SK-N-SH (cell line): ENCODE data around the gene TFF3. TPM values are rescaled to one million over a fixed set of nuclear protein-coding genes. Genes with fewer than 3 reads are reported as not detected.

Source experiments
- CTCF ChIA-PET: fragments of 300-600, 350-600 bp; formaldehyde crosslinking; extraction: SDS; loops from one replicate; lab custom pipeline; 2021; lab: Yijun Ruan, JAX
- POLR2A ChIA-PET: fragments of 350-600 bp; sonication (Branson Sonifier 250); formaldehyde crosslinking; extraction: SDS; loops from one replicate; lab custom pipeline; 2020; ENCODE audit warnings: antibody characterized with exemption, inconsistent platforms; lab: Yijun Ruan, JAX
- DNase-seq: peaks from one replicate; pipeline ENCODE4 v3.0.0; 2012
- H2AFZ ChIP-seq: fragments of 200-600 bp; sonication (generic); 2 replicates; pipeline ENCODE4 v1.8.1; 2016; ENCODE audit warnings: antibody characterized with exemption, mild to moderate bottlenecking, low read depth
- H3F3A ChIP-seq: fragments of 200-600 bp; sonication (generic); replicated peaks from 2 replicates; pipeline ENCODE3; 2016; ENCODE audit warnings: antibody characterized with exemption, mild to moderate bottlenecking; ENCODE audit not compliant: insufficient read depth
- H3K27ac ChIP-seq, 2 experiments: fragments of 200-500 bp in 1 of 2; fragments of 200-600 bp in 1 of 2; sonication (Bioruptor generic) in 1 of 2; sonication (generic), shearing (Covaris generic) in 1 of 2; 2 replicates each; pipeline versions ENCODE4 v1.5.1 to v1.6.1; 2014 to 2016; ENCODE audit warnings: low read depth in 2 of 2, inconsistent platforms in 1 of 2, low read length in 1 of 2, mild to moderate bottlenecking in 1 of 2, mixed read lengths in 1 of 2
- H3K27me3 ChIP-seq: fragments of 200-600 bp; sonication (generic), shearing (Covaris generic); 2 replicates; pipeline ENCODE4 v1.6.1; 2016; ENCODE audit warnings: mixed run types; ENCODE audit not compliant: insufficient read depth
- H3K36me3 ChIP-seq, 2 experiments: fragments of 200-500 bp in 1 of 2; fragments of 200-600 bp in 1 of 2; sonication (Bioruptor generic) in 1 of 2; sonication (generic) in 1 of 2; replicated peaks in 1 of 2; 2 replicates each; pipeline versions ENCODE3 to v1.5.1; 2014 to 2016; ENCODE audit warnings: low read length in 1 of 2, mild to moderate bottlenecking in 1 of 2; ENCODE audit not compliant: insufficient read depth in 2 of 2, control insufficient read depth in 1 of 2
- H3K4me1 ChIP-seq, 2 experiments: fragments of 200-500 bp in 1 of 2; fragments of 200-600 bp in 1 of 2; sonication (Bioruptor generic) in 1 of 2; sonication (generic), shearing (Covaris generic) in 1 of 2; 2 replicates each; pipeline versions ENCODE4 v1.5.1 to v1.6.1; 2014 to 2016; ENCODE audit warnings: low read depth in 1 of 2, low read length in 1 of 2, mixed run types in 1 of 2; ENCODE audit not compliant: insufficient read depth in 2 of 2, control insufficient read depth in 1 of 2
- H3K4me2 ChIP-seq: fragments of 200-600 bp; sonication (generic), shearing (Covaris generic); 2 replicates; pipeline ENCODE4 v1.6.1; 2017; ENCODE audit warnings: mixed run types
- H3K4me3 ChIP-seq, 2 experiments: fragments of 200-500 bp in 1 of 2; fragments of 200-600 bp in 1 of 2; sonication (Bioruptor generic) in 1 of 2; sonication (generic), shearing (Covaris generic) in 1 of 2; 2 replicates each; pipeline versions ENCODE4 v1.5.1 to v1.8.1; 2014 to 2016; ENCODE audit warnings: low read depth in 2 of 2, inconsistent platforms in 1 of 2, low read length in 1 of 2, mild to moderate bottlenecking in 1 of 2, mixed read lengths in 1 of 2, moderate library complexity in 1 of 2
- H3K79me2 ChIP-seq: fragments of 200-600 bp; sonication (generic); 2 replicates; pipeline ENCODE4 v1.8.1; 2017; ENCODE audit warnings: mild to moderate bottlenecking; ENCODE audit not compliant: insufficient read depth
- H3K9ac ChIP-seq: fragments of 200-600 bp; sonication (generic); 2 replicates; pipeline ENCODE4 v1.6.1; 2017; ENCODE audit warnings: mixed run types
- H3K9me2 ChIP-seq: fragments of 200-600 bp; sonication (generic); 2 replicates; pipeline ENCODE4 v1.6.1; 2017; ENCODE audit warnings: mixed run types
- H3K9me3 ChIP-seq: fragments of 200-600 bp; sonication (generic); 2 replicates; pipeline ENCODE4 v1.6.1; 2017; ENCODE audit warnings: mixed run types, mild to moderate bottlenecking, moderate library complexity
- H4K20me1 ChIP-seq: fragments of 200-600 bp; sonication (generic); 2 replicates; pipeline ENCODE4 v1.6.1; 2017; ENCODE audit warnings: mild to moderate bottlenecking, mixed run types; ENCODE audit not compliant: insufficient read depth
- CTCF ChIP-seq: fragments of 200-600 bp; sonication (generic); IDR thresholded peaks from 2 replicates; pipeline ENCODE4 v1.6.1; 2017; ENCODE audit warnings: antibody characterized with exemption, mild to moderate bottlenecking, moderate library complexity
- EP300 ChIP-seq, 2 experiments: IDR thresholded peaks; 2 replicates each; pipeline versions ENCODE4 v1.4.0 to v1.6.1; 2012; ENCODE audit warnings: borderline replicate concordance in 1 of 2, low read depth in 1 of 2, low read length in 1 of 2
- FOSL2 ChIP-seq: IDR thresholded peaks from 2 replicates; pipeline ENCODE4 v1.4.0; 2012; ENCODE audit warnings: low read depth, mild to moderate bottlenecking, moderate library complexity, borderline replicate concordance
- FOXJ3 ChIP-seq: sonication (generic); formaldehyde crosslinking; IDR thresholded peaks from 2 replicates; pipeline ENCODE4 v1.5.1; 2020; ENCODE audit warnings: mild to moderate bottlenecking, missing genetic modification reagents
- FOXM1 ChIP-seq: IDR thresholded peaks from 2 replicates; pipeline ENCODE4 v1.4.0; 2012; ENCODE audit warnings: low read depth, mild to moderate bottlenecking
- GABPA ChIP-seq: IDR thresholded peaks from 2 replicates; pipeline ENCODE4 v1.4.0; 2012; ENCODE audit warnings: low read depth, mild to moderate bottlenecking
- MEF2A ChIP-seq: IDR thresholded peaks from 2 replicates; pipeline ENCODE4 v1.4.0; 2012; ENCODE audit warnings: low read depth, borderline replicate concordance
- NRF1 ChIP-seq: IDR thresholded peaks from 2 replicates; pipeline ENCODE4 v1.6.1; 2012; ENCODE audit warnings: low read depth, mild to moderate bottlenecking, low read length
- PBX3 ChIP-seq: IDR thresholded peaks from 2 replicates; pipeline ENCODE4; 2012
- RAD21 ChIP-seq: IDR thresholded peaks from 2 replicates; pipeline ENCODE4 v1.6.1; 2012; ENCODE audit warnings: mild to moderate bottlenecking, low read length
- RCOR1 ChIP-seq: fragments of 150-350 bp; IDR thresholded peaks from 2 replicates; pipeline ENCODE4 v1.6.1; 2017; ENCODE audit warnings: antibody characterized with exemption, low read length
- RFX5 ChIP-seq: IDR thresholded peaks from 2 replicates; pipeline ENCODE4 v1.6.1; 2012; ENCODE audit warnings: mild to moderate bottlenecking, improper control_type of control experiment, low read length
- RXRA ChIP-seq: IDR thresholded peaks from 2 replicates; pipeline ENCODE4 v1.4.0; 2012; ENCODE audit warnings: low read depth, mild to moderate bottlenecking, borderline replicate concordance
- SMC3 ChIP-seq: IDR thresholded peaks from 2 replicates; pipeline ENCODE4 v1.6.1; 2012; ENCODE audit warnings: low read depth, low read length, improper control_type of control experiment
- TAF1 ChIP-seq: IDR thresholded peaks from 2 replicates; pipeline ENCODE4 v1.6.1; 2012; ENCODE audit warnings: low read depth, mild to moderate bottlenecking, low read length, moderate library complexity, borderline replicate concordance
- TEAD4 ChIP-seq: IDR thresholded peaks from 2 replicates; pipeline ENCODE4 v1.4.0; 2012; ENCODE audit warnings: mild to moderate bottlenecking, borderline replicate concordance; ENCODE audit not compliant: insufficient read depth
- USF1 ChIP-seq: IDR thresholded peaks from 2 replicates; pipeline ENCODE4 v1.4.0; 2012; ENCODE audit warnings: low read depth, borderline replicate concordance
- YY1 ChIP-seq: IDR thresholded peaks from 2 replicates; pipeline ENCODE4 v1.4.0; 2012; ENCODE audit warnings: low read depth, mild to moderate bottlenecking
- ZBTB33 ChIP-seq: IDR thresholded peaks from 2 replicates; pipeline ENCODE4 v1.4.0; 2012; ENCODE audit warnings: low read depth, borderline replicate concordance
- WGBS: methylation state at CpG from one replicate; pipeline ENCODE4 v1.1.6; 2017; ENCODE audit warnings: low lambda C conversion rate; 5-methylcytosine and 5-hydroxymethylcytosine counted together
- polyA plus RNA-seq, 3 experiments: library from polyadenylated mRNA; depleted of rRNA; stranded (reverse); fragments of >200 nt; gene quantifications; 2 replicates each; pipeline ENCODE4 v1.2.3, GENCODE V29; 2012

Gene TFF3
- polyA plus RNA-seq, 1 of the 3 experiments (the other 2 are of a cell fraction) = not detected

- H4K20me1 ChIP-seq = no peaks in the 10 kb centered on the region
- no peak for DNase-seq
- H3K36me3 ChIP-seq = no peaks in the 10 kb centered on the region
- no peak for TF ChIP-seq YY1
- TF ChIP-seq EP300 (IDR thresholded peaks at IDR 0.05; ENCODE audit: borderline replicate concordance in 1 of 2, low read depth in 1 of 2, low read length in 1 of 2) = no peak
- TF ChIP-seq TEAD4 = no peak
- TF ChIP-seq FOXM1 = no peak
- no peak for TF ChIP-seq USF1
- no peak for TF ChIP-seq GABPA
- TF ChIP-seq RFX5 = no peak
- TF ChIP-seq FOSL2 = no peak
- no peak for TF ChIP-seq MEF2A
- TF ChIP-seq SMC3 = no peak
- no peak for TF ChIP-seq ZBTB33
- no peak for TF ChIP-seq TAF1
- TF ChIP-seq RXRA = no peak
- no peak for TF ChIP-seq CTCF
- no peak for TF ChIP-seq PBX3
- TF ChIP-seq RAD21 = no peak
- TF ChIP-seq RCOR1 = no peak
- TF ChIP-seq NRF1 = no peak
- TF ChIP-seq FOXJ3 (CRISPR knock-in tag) = no peak
- TF ChIP-seq, all 33 proteins: peak for 0
- no peak overlapping the region for H3K27ac ChIP-seq
- H3K9me2 ChIP-seq = no peaks in the 10 kb centered on the region
- H2AFZ ChIP-seq = no peak overlapping the region
- no peak overlapping the region for H3K9ac ChIP-seq
- no peaks in the 10 kb centered on the region for H3K27me3 ChIP-seq
- no peaks in the 10 kb centered on the region for H3K79me2 ChIP-seq
- no peaks in the 10 kb centered on the region for H3K9me3 ChIP-seq
- no peak overlapping the region for H3K4me3 ChIP-seq
- POLR2A ChIA-PET = no interaction called here
- H3F3A ChIP-seq = no peaks in the 10 kb centered on the region
- CTCF ChIA-PET = interaction anchor here (1.1 kb wide), 1 partner anchor 36 kb away, joined by 3 read pairs; no protein-coding TSS in a partner anchor
- no peak overlapping the region for H3K4me2 ChIP-seq
- 76% methylated on average over 16 of the region's 22 CpGs for WGBS
- no peaks in the 10 kb centered on the region for H3K4me1 ChIP-seq
Measured at GRCh38 chr21:42294273-42294880, 20.8 kb downstream of the TFF3 start.
